Anterior cingulate cortex (tissue), 58 donors: ENCODE data around the gene PKNOX2.

Source experiments
- DNase-seq, 58 donors: peaks; one replicate each; lab custom pipeline; 2025; lab: John Stamatoyannopoulos, UW

Gene PKNOX2

DNA sequence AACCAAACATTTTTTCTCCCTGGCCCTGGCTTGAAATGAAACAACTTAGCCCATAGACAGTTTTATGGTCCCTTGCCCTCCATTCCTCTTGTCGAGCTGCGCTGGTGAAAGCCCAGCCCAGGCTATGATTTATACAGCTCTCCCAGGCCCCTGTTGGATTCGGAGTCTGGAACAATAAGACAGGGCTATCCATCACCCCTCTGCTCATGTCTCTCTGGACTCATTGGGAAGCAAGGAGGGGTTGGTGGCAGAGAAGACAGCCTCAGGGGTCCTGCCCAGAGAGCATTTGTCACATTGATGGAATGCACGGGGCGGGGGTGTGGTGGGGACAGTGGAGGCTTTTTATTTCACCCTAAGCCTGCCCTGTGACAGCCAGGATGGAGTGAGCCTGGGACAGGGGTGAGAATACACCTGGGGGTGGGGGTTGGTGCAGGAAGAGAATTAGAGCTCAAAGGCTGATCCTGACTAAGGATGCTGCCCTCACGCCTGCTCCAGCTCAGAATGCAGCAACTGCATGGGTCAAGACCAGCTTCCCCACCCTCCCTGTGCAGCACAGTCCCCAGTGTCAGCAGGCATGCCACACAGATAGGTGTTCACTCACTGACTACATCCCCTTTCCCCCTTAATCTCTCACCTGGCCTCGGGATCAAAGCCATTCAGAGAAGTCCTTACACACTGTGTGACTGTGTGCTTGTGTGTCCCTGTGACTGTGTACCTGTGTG is 10.0 kb upstream of the PKNOX2 start:
- DNase-seq: no peak

DNA sequence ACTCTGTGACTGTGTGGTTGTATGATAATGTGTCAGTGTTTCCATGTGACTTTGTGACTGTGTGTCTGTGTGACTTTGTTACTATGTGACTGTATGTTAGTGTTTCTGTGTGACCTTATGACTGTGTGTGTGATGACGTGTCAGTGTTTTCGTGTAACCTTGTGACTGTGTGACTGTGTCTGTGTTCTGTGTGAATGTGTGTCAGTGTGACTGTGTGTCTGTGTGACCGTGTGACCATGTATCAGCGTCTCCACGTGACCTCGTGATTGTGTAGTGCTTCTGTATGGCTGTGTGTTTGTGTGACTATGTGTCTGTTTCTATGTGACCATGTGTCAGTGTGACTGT is 9.5 kb upstream of the PKNOX2 start:
- DNase-seq: no peak

DNA sequence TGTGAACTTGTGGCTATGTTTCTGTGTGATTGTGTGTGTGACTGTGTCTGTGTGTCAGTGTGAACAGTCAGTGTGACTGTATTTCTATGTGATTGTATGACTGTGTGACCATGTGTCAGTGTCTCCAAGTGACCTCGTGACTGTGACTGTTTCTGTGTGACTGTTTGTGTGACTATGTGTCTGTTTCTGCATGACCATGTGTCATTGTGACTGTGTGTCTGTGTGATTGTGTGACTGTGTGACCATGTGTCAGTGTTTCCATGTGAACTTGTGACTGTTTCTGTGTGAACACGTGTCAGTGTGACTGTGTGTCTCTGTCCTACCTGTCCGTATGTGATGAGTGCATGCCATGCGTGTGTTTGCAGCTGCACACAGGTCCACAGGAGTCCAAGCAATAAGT is 8.8 kb upstream of the PKNOX2 start:
- DNase-seq: no peak

DNA sequence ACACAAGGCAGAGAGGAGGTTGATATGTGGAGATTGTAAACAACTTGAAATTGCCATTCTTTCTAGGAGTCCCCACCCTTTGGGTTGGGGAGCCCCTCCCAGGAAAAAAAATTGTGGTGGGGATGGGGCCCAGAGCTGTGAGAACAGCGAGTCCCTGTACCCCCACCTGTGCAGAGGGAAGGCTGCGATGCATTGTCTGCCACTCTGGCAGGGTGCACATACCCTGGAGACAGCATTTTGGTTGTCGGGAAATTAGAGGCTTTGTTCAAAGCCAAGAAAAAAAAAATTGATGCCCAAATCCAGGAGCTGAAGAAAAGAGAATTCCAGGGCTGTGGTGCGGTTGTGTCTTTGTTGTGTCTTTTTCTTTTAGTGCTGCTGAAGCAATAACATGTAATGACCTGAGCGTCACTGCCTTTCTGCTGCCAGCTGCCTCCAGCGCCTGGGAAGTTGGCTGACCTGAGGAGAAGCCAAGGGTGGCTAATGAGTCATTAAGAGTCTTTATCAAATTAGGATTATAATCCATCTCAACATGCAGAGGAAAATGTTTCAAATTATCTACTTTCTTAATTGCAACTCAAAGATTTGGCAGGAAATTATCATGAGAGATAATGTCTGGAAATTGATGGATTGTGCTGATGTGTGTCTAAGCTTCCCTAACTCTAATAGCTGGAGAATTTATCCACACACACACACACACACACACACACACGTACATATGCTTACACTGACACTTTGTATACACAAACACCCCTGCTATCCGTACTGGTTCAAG is 8.0 kb upstream of the PKNOX2 start:
- DNase-seq: peak in 1 of 58 donors; percentile 18

DNA sequence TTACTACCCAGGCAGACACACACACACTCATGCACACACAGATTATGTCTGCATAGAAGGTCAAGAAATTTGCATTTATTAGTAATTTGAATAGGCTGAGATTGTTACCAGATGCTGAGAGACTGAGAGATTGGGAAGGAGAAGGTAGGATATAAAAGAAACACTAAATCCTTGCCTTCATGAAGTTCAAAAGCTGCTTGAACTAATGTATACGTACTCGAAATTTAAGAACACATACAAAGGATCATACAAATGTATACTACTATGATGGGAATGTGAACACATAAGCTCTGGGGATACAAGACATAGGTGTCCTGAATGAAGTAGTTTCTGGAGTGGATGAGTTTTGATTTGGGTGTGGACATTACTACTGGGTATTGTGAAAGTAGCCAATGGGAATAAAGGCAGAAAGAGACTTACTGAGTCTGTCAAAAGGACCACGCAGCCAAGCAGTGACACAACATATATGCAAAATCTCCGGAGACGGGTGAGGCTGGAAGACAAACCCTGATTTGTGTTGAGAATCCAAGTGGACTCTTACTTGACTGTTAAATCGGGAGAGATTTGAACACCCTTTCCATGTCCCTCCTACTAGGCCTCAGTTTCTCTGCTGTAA is 7.3 kb upstream of the PKNOX2 start:
- no peak for DNase-seq

DNA sequence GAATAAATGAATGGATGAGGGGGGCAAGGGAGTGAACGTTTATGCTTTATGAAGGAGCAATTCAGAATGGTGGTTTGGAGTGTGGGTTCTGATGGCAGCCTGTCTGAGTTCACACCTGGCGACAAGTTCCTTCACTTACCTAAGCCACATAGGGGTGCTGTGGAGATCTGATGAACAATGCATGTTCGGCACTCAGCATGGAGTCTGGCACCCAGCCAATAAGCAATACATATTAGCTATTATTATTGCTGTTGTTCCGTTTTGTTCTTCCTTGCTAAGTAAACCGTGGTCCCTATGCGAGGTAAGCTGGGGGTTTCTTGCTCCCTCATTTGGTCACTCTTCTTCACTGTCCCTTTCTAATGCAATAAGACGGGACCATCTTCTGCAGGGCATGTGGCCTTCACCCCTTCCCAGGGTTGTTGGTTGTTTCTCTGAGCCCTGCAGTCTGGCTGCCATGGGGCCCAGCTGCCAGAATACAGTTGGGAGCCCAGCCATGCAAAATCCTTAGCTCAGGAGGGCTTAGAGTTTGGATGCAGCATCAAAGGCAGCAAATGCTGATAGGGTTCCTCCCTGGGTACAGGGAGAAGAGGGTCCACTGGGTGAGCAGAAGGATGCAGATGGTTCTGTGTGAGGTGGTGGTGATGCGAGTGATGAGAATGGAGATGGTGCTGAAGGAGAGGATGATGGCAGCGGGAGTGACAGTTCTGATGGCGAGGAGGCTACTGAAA is 6.4 kb upstream of the PKNOX2 start:
- no peak for DNase-seq

DNA sequence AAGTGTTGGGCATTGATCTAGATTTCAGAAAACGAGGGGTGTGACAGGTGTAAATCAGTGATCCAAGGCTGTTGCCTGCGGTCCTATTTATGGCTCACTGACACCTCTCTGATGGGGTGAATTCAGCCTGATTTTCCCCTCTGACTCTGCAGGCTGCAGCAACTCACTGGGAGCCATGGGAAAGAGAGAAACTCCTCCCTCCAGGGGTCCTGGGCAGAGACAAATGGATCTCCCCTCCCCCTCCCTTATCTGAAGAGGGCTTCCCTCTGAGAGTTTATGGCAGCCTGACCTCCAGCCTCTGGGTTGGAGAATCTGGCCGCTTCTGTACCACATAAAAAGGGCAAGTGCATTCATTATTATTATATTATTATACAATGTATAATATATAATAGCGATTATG is 1.8 kb upstream of the PKNOX2 start:
- DNase-seq: no peak

DNA sequence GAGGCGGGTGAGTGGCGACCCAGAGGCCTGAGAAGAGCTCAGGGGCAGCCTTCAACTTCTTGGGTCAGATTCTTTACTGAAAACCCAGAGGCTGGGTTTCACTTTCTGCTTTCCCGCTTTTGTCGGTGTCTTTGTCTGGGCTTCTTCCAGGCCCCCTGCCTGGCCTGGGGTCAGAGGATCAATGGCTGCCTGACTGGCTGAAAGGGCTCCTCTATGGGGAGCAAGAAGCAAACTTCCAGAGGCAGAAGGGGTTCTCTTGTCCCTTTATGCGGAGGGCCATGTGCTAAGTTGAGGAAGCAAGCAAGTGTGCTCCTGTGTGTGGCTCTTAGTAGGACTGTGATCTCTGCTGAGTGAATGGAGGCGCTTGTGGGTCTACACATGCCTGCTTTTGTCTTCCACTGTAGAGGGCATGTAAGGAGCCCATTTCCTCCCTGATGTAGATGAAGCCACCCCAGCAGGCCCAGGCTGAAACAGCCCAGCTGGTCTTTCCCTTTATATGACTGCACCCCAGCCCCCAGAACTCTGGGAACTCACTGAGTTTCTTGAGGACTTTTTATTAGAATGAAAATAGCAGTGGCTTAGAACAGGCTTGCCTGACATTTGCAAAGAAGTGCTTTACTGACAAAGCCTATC is 1.0 kb upstream of the PKNOX2 start:
- DNase-seq: no peak

DNA sequence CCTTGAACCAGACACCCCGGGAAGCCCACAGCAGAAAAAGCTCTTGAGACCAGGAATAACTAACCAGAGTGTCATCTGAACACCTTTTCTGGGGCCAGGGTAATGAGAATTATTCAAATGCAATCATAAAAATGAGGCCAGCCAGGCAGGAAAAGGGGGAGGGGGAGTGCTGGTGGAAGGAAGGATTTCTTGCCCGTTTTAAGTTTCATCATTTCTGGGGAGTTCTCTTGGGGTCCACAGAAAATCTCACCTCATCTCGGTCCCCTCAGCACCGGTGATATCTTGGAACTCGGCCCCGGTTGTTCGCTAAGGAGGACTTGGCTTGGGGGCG is 495 bp upstream of the PKNOX2 start:
- no peak for DNase-seq

DNA sequence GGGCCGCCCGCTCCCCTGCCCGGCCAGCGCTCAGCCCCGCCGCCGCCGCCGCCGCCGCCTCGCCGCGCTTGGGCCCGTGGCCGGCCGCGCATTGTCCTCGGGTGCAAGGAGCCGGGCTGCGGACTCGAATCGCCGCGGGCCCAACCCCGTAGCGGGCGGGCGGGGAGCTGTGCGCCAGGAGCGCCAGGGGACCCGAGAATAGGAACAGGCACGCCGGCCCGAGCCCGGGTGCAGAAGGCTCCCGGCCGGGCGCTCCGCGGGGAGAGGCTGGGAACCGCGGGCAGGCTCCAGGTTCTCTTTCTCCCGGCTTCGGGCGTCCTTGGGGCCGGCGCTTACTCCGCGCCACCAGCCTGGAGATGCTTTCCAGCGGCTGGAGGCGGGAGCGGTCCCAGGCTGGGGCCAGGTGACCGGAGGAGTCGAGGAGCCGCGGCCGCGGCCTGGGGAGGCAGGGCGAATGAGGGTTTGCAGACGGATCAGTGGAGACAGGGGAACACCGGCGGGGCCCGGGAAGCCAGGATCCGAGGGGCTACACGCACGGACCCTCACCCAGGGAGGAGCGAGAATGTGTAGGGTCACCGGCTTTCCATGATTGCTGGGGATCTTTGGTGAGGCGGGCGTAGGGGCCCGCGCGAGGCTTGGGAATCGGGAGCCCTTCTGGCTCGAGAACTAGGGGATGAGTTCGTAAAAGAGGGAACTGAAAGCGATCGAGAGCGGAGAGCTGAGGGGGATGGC is 726 bp downstream of the PKNOX2 start:
- DNase-seq: peak in 8 of 58 donors; percentile 16 to 57 (median 42)

DNA sequence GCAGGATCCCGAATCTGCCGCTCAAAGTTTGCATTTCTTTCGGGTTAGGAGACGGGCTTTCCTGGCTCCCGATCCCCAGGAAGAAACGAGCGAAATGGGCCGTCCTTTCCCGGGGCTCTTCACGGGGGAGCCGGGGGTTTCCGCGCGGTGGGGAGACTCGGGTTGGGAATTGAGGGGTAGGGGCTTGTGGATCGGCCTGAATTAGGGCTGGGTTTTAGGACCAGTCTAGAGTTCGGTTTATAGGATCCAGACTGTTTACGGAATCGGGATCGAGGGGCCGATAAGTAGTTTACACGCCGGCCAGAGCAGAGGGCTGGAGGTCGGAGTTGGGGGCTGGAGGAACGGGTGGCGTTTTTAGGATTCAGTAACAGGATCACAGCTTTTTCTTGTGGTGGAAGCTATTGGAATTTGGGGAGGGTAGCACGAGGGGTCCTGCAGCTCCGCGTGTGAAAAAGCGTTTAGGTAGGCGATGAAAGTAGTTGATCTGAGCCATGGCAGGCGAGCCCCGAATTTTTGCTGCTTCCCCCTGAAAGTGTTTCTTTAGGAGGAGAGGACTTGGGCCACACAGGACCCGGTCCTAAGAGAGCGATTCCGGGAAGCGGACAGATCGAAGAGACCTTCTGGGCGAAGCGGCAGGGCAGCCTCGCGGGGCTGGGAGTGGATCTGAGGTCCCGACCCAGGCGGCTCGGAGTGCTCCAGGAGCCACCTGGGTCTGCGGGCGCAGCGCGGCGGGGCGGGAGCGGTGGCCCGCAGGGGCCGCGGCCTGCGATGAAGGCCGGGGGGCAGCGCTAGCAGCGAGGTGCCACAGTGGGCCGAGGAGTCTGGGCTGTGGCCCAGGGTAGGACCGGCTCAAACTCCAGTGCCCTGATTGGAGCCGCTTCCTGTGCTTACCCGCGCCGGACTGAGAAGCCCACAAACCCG is 1.6 kb downstream of the PKNOX2 start:
- DNase-seq: peak in 3 of 58 donors; percentile 28 to 59 (median 57)

DNA sequence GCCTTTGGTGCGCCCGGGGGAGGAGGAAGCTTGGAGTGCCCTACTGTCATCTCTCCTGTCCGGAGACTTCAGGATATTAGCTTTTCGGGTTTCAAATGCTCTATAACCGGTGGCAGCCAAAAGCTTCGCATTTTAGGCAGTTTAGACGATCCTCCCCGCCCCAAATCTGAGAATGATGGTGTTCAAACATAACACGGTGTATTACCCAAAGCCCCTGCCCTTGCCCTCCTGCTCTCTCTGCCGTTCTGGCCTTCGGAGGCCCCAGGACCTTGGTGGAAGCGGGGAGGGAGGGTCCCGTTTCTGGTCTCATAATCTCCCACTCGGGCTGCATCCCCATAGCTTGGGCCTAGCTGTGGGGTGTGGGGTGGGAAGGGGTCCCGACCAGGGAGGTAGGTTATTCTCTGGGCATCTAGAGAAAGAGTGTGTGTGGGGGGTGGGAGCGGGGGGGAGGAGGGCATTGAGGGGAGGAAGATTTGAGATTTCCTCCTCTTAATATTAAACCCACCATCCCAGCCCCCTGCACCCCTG is 2.3 kb downstream of the PKNOX2 start:
- no peak for DNase-seq

DNA sequence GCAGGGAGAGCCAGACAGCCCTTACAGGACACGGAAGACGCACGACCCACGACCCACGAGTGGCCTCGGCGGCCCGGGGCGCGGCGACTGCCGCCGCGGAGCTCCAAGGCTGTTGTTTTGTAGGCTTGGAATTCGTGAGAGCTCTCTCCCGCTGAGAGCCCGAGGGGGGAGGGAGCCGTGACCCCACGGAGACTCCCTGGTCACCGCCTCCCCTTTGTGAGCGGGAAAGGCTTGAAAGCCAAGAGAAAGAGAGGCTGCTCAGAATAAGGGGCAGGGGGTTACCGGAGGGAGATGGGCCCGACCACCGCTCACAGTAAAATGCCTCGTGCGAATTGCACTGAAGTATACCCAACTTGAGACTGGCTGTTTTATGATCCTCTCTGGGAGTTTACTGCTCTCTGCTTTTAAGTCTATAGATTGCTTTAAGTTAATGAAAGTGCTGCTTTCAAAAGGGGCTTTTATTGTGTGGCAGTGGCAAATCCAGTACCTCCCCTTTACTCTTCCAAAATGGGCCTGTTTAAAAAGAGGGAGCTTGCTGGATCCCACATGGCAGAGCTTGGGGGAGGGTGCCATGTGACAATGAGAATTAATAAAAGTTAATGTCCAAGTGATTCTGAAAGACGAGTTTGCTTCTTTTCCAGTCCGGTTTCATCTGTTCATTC is 2.9 kb downstream of the PKNOX2 start:
- peak in 3 of 58 donors; percentile 16 to 21 (median 18) for DNase-seq

DNA sequence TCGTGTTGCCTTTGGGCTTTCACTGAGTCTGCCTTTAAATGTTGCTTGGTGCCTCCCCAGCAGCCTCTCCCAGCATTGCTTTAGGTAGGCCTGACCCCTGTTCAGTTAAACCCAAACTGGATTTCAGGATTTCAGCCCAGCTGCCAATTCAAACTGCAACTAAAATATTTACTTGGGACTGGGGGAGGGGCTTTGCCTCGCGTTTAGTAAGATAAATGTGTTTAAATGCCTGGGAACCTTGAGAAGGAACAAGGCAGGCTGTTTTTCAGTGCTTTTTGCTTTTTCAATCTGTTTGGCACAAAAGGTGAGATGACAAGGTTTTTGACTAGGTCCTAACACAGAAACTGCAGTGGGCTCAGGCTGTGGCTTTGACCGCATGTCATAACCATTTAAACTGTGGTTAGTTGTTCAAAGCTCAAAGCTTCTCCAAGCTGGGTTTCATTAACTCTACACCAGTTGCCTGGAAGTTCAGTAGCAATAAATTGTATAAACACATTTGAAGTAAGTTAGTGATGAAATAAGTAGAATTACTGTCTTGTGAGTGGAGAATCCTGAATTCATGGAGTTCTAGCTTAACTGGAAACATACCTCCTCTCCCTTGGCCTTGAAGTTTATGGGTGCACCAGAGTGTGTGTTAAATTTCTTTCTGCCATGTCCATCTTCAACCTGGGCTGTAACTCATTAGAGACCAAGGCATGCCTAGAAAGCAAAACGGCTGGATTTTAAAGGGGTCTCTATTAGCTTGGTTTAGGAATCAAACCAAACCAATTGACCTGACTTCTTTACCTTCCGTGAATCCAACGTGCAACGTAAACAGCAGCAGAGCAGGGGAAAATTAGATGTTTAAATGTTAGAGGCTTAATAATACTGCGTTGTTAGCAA is 3.6 kb downstream of the PKNOX2 start:
- DNase-seq: no peak

DNA sequence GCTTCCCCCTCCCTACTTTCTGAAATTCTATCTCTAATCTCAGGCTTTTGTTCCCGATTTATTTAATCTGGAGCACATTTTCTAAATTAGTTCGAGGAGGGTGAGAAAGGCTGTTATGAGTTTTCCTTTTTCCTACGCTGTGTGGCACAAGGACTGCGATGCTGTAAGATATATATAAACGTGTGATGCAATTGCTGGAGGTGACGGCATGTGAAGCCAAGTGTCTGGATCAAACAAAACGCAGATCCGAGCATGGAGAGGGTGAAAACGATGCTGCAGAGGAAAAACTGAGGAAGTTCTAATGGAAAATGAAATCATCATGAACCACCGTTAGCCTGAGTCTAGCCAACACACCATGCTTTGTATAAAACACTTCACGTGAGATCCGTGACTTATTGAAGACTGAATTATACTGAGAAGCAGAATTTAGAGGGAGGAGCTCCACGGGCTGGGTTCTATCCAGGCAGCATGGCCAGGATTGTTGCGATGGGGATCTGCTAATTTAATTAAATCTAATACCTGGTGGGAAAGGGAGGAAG is 4.4 kb downstream of the PKNOX2 start:
- DNase-seq: peak in 6 of 58 donors; percentile 12 to 53 (median 28)

DNA sequence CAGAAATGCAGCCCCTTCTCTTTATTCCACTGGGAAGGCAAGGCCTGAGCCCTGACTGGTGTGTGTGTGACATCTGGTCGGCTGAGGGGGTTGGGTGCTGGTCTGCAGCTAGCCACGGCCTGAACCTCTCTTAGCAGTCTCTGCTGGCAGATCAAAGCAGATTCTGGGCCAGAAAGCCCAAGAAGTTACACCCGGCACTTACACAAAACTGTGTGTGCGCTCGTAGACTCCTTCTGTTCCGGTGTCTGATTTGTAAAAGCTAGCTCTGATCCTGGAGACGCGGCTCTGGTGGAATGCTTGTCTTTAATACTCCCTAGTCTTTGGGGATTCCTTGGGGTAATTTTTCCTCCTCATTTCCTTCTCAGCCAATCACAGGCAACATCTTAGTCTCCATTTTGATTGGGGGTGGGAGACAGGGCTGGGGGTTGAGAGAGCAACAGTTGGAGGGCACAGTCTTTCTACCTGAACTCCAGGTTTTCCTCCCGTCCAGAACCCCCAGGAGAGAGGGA is 5.5 kb downstream of the PKNOX2 start:
- no peak for DNase-seq
